ENCODE results near the gene NIN.

GRCh38 chr14:50846226-50846880 is 15.4 kb upstream of the NIN start:
- TF ChIP-seq, protein P1, sequence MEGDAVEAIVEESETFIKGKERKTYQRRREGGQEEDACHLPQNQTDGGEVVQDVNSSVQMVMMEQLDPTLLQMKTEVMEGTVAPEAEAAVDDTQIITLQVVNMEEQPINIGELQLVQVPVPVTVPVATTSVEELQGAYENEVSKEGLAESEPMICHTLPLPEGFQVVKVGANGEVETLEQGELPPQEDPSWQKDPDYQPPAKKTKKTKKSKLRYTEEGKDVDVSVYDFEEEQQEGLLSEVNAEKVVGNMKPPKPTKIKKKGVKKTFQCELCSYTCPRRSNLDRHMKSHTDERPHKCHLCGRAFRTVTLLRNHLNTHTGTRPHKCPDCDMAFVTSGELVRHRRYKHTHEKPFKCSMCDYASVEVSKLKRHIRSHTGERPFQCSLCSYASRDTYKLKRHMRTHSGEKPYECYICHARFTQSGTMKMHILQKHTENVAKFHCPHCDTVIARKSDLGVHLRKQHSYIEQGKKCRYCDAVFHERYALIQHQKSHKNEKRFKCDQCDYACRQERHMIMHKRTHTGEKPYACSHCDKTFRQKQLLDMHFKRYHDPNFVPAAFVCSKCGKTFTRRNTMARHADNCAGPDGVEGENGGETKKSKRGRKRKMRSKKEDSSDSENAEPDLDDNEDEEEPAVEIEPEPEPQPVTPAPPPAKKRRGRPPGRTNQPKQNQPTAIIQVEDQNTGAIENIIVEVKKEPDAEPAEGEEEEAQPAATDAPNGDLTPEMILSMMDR (IDR thresholded peaks at IDR 0.05; ENCODE audit: insufficient read depth, low read depth, low read length) = no peak
- no peak for TF ChIP-seq EZH2 (IDR thresholded peaks at IDR 0.05; ENCODE audit: insufficient read depth, low read length)

Measured in astrocyte (in vitro differentiated cells and primary cell).